Measurements from ENCODE around the gene PYY.
"Not testable (repeated sequence)": the region's sequence is repeated elsewhere in the genome, so short reads cannot be mapped to it uniquely, and the experiment has no call there.

Gene PYY

GRCh38 chr17:43953746-43954145 is at the start of gene PYY:
Gene PYY, minus strand, starts transcription at chr17:43953940. Its CDS starts 457 bp downstream, at chr17:43953483.
- Histone ChIP-seq H3K9me3 (ENCODE audit: insufficient read depth, low read depth, low read length) (no peaks in the 10 kb centered on the region), H3K4me1 (ENCODE audit: insufficient read depth, low read length) (no peaks in the 10 kb centered on the region), H3K9ac (ENCODE audit: low read depth, low read length) (peak within 1 kb of the TSS; percentile 77; the same call in 1 of the 2 replicates), H3K4me3 (ENCODE audit: low read length) (peak within 1 kb of the TSS; percentile 75), H3K27me3 (ENCODE audit: insufficient read depth, low read length) (peaks cover 56% of the 10 kb centered on the region), H3K27ac (ENCODE audit: low read length) (no peak within 1 kb of the TSS), H3K36me3 (ENCODE audit: insufficient read depth, low read depth, low read length) (no peaks in the 10 kb centered on the region)

GRCh38 chr17:44002141-44002848 is 48.6 kb upstream of the PYY start:
- Histone ChIP-seq H3K4me1 (ENCODE audit: insufficient read depth, low read length) (peaks cover 6% of the 10 kb centered on the region; the same call in 1 of the 2 replicates), H3K27ac (ENCODE audit: low read length) (no peak overlapping the region), H3K4me3 (ENCODE audit: low read length) (no peak overlapping the region)

DNA sequence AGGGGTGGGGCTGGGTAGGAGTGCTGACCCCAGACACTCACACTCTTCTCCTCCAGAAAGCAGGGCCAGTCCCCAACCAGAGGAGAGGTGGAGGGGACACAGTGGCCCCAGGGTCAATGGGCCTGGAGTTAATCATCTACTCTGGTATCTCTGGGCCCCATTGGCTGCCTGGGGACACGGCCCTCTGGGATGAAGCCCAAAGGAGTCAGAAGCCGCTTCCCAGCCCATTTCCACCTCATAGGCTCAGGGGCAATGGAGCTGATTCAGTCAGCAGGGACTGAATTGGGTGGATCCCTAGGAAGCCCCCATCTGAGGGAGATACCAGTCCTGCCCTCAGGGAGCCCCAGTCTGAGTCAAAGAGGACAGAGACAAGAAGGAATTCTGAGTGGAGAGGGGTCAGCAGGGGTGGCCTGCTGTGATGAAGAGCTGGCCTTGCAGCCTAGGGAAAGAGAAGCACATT is 47.8 kb upstream of the PYY start:
- Histone ChIP-seq H3K4me3 (ENCODE audit: low read length) (no peak overlapping the region), H3K9me3 (ENCODE audit: insufficient read depth, low read depth, low read length) (no peaks in the 10 kb centered on the region), H3K36me3 (ENCODE audit: insufficient read depth, low read depth, low read length) (no peaks in the 10 kb centered on the region), H3K27ac (ENCODE audit: low read length) (no peak overlapping the region), H3K27me3 (ENCODE audit: insufficient read depth, low read length) (peaks cover 42% of the 10 kb centered on the region), H3K9ac (ENCODE audit: low read depth, low read length) (no peak overlapping the region), H3K4me1 (ENCODE audit: insufficient read depth, low read length) (peaks cover 6% of the 10 kb centered on the region; the same call in 1 of the 2 replicates)

More at GRCh38 chr17:44002141-44002848, 48.6 kb upstream of the PYY start:
- Histone ChIP-seq H3K9ac (ENCODE audit: low read depth, low read length) (no peak overlapping the region), H3K27me3 (ENCODE audit: insufficient read depth, low read length) (peaks cover 44% of the 10 kb centered on the region), H3K9me3 (ENCODE audit: insufficient read depth, low read depth, low read length) (no peaks in the 10 kb centered on the region), H3K36me3 (ENCODE audit: insufficient read depth, low read depth, low read length) (no peaks in the 10 kb centered on the region)

DNA sequence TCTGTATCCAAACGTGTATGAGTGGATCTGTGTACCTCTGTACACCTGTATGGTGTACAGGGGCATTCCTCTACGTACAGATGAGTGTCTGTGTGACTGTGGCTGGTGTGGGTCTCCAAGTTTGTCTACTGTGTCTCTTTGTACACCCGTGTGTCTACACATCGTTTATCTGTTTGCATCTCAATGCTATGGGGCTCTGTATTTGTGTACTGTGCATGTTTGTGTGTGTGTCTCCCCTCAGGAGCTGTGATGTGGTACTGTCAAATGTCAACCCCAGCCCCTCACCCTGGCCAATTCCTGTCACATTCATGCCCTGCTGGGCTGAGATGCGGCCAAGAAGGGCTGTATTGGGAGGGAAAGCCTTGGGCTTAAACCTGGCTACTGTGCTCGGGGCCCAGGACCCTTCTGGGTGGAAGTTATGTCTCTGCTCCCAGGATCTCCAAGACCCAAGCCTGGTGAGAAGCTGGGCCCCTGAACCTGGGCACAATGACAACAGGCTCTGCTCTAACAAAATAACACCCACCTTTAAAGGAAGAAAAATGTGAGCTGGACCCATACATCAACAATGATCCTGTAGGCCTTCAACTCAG is 47.2 kb upstream of the PYY start:
- H3K36me3 ChIP-seq (ENCODE audit: insufficient read depth, low read depth, low read length) = no peaks in the 10 kb centered on the region
- H3K27ac ChIP-seq (ENCODE audit: low read length) = no peak overlapping the region
- no peaks in the 10 kb centered on the region for H3K9me3 ChIP-seq (ENCODE audit: insufficient read depth, low read depth, low read length)
- peaks cover 37% of the 10 kb centered on the region for H3K27me3 ChIP-seq (ENCODE audit: insufficient read depth, low read length)
- H3K4me3 ChIP-seq (ENCODE audit: low read length) = no peak overlapping the region
- peaks cover 6% of the 10 kb centered on the region; the same call in 1 of the 2 replicates for H3K4me1 ChIP-seq (ENCODE audit: insufficient read depth, low read length)
- H3K9ac ChIP-seq (ENCODE audit: low read depth, low read length) = no peak overlapping the region

GRCh38 chr17:44000141-44000860 is 46.6 kb upstream of the PYY start:
- H3K36me3 ChIP-seq (ENCODE audit: insufficient read depth, low read depth, low read length) = no peaks in the 10 kb centered on the region
- H3K9ac ChIP-seq (ENCODE audit: low read depth, low read length) = no peak overlapping the region
- H3K27me3 ChIP-seq (ENCODE audit: insufficient read depth, low read length) = peaks cover 31% of the 10 kb centered on the region
- no peak overlapping the region for H3K27ac ChIP-seq (ENCODE audit: low read length)
- no peaks in the 10 kb centered on the region for H3K9me3 ChIP-seq (ENCODE audit: insufficient read depth, low read depth, low read length)
- no peak overlapping the region for H3K4me3 ChIP-seq (ENCODE audit: low read length)
- peaks cover 3% of the 10 kb centered on the region; the same call in 1 of the 2 replicates for H3K4me1 ChIP-seq (ENCODE audit: insufficient read depth, low read length)

DNA sequence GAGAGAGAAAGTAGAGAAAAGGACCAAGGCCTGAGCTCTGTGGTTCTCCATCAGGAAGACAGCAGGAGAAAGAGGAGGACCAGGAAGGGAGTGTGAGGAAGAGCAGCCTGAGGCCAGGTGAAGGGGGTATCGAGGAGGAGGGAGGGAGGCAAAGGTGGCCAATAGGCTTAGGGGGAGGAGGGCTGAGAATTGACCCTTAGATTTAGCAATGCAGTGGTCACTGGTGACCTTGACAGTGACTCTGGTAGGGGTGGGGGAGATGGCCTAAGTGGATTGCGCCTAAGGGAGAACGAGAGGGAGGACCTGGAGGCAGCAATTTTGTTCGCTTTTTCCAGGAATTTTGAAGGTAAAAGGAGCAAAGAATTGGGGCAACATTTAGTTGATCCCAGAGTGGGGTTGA is 45.3 kb upstream of the PYY start:
- no peak overlapping the region for H3K27ac ChIP-seq (ENCODE audit: low read length)
- no peaks in the 10 kb centered on the region for H3K36me3 ChIP-seq (ENCODE audit: insufficient read depth, low read depth, low read length)
- no peak overlapping the region for H3K9ac ChIP-seq (ENCODE audit: low read depth, low read length)
- peaks cover 31% of the 10 kb centered on the region for H3K27me3 ChIP-seq (ENCODE audit: insufficient read depth, low read length)
- no peaks in the 10 kb centered on the region for H3K9me3 ChIP-seq (ENCODE audit: insufficient read depth, low read depth, low read length)
- peaks cover 3% of the 10 kb centered on the region; the same call in 1 of the 2 replicates for H3K4me1 ChIP-seq (ENCODE audit: insufficient read depth, low read length)
- H3K4me3 ChIP-seq (ENCODE audit: low read length) = no peak overlapping the region

DNA sequence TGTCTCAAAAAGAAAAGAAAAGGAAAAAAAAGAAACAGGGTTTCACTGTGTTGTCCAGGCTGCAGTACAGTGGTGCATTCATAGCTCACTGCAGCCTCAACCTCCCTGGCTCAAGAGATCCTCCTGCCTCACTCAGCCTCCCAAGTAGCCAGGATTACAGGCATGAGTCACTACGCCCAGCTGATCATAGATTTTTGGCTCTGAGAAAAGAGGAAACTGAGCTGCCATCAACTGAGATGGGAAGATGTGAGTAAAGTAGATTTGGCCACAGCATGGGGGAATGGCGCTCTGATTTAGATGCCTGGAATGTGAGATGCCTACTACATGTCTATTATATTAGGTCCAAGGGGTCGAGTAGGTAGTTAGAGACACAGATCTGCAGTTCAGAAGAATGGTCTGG is 44.8 kb upstream of the PYY start:
- Histone ChIP-seq H3K9me3 (ENCODE audit: insufficient read depth, low read depth, low read length) (no peaks in the 10 kb centered on the region), H3K9ac (ENCODE audit: low read depth, low read length) (no peak overlapping the region), H3K27ac (ENCODE audit: low read length) (no peak overlapping the region), H3K4me1 (ENCODE audit: insufficient read depth, low read length) (no peaks in the 10 kb centered on the region; the same call in 1 of the 2 replicates), H3K36me3 (ENCODE audit: insufficient read depth, low read depth, low read length) (no peaks in the 10 kb centered on the region), H3K4me3 (ENCODE audit: low read length) (no peak overlapping the region), H3K27me3 (ENCODE audit: insufficient read depth, low read length) (peaks cover 27% of the 10 kb centered on the region)

GRCh38 chr17:43997180-43997579 is 43.4 kb upstream of the PYY start:
- not testable (repeated sequence) for H3K4me1 ChIP-seq (ENCODE audit: insufficient read depth, low read length); H3K9me3 ChIP-seq (ENCODE audit: insufficient read depth, low read depth, low read length); H3K27ac ChIP-seq (ENCODE audit: low read length); H3K4me3 ChIP-seq (ENCODE audit: low read length); H3K9ac ChIP-seq (ENCODE audit: low read depth, low read length); H3K36me3 ChIP-seq (ENCODE audit: insufficient read depth, low read depth, low read length)
- peaks cover 14% of the 10 kb centered on the region for H3K27me3 ChIP-seq (ENCODE audit: insufficient read depth, low read length)

GRCh38 chr17:43995150-43995471 is 41.4 kb upstream of the PYY start:
- Histone ChIP-seq H3K9ac (ENCODE audit: low read depth, low read length) (no peak overlapping the region), H3K4me3 (ENCODE audit: low read length) (peak overlapping the region; percentile 67; the same call in 1 of the 2 replicates), H3K27me3 (ENCODE audit: insufficient read depth, low read length) (peaks cover 14% of the 10 kb centered on the region)

DNA sequence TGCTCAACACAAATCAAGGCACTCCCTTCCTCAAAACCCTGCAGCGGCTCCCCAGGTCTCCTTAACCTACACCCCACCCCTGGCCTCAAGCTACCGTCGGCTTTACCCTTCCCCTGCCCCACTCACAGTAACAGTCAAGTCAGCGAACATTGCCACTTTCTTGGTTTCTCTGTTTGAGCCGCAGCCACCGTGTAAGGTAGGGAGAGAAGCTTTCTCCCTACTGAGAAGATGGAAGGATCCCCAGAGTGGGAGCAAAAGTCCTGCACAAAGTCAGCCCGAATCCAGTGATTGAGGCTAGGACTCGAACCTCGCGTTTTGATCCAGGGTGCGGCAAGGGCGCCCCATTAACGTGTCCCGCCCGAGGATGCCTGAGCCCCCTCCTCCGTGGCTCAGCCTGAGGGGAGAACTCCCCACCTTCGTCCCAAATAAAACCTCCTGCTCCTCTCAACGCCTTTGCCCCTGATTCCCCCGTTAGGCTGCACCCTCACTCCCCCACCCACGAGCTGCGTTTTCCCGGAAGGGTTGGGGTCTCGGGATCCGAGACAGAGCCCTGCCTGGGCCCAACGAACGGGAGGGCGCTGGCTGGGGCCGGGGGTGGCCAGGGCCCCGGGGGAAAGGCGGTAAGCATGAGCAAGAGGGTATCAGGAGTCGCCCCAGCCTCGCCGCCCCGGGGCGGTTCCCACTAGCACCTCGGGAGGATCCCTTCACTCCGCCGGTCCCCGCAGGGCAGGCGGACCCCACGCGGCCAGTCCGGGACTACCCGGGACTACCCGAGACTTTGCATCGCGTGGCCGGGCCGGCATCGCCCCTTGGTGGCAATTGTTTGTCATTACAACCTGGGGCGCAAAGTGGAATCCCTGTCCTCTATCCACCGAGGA is 40.8 kb upstream of the PYY start:
- H3K36me3 ChIP-seq (ENCODE audit: insufficient read depth, low read depth, low read length) = no peaks in the 10 kb centered on the region
- H3K9me3 ChIP-seq (ENCODE audit: insufficient read depth, low read depth, low read length) = no peaks in the 10 kb centered on the region
- peak overlapping the region; percentile 56; the same call in 1 of the 2 replicates for H3K9ac ChIP-seq (ENCODE audit: low read depth, low read length)
- H3K4me1 ChIP-seq (ENCODE audit: insufficient read depth, low read length) = no peaks in the 10 kb centered on the region; the same call in 1 of the 2 replicates
- peaks cover 14% of the 10 kb centered on the region for H3K27me3 ChIP-seq (ENCODE audit: insufficient read depth, low read length)
- no peak overlapping the region for H3K27ac ChIP-seq (ENCODE audit: low read length)
- peak overlapping the region; percentile 67 for H3K4me3 ChIP-seq (ENCODE audit: low read length)

More at GRCh38 chr17:43995150-43995471, 41.4 kb upstream of the PYY start:
- Histone ChIP-seq H3K27ac (ENCODE audit: low read length) (no peak overlapping the region), H3K4me1 (ENCODE audit: insufficient read depth, low read length) (no peaks in the 10 kb centered on the region; the same call in 1 of the 2 replicates), H3K36me3 (ENCODE audit: insufficient read depth, low read depth, low read length) (no peaks in the 10 kb centered on the region), H3K9me3 (ENCODE audit: insufficient read depth, low read depth, low read length) (no peaks in the 10 kb centered on the region)

- no peaks in the 10 kb centered on the region for H3K9me3 ChIP-seq (ENCODE audit: insufficient read depth, low read depth, low read length)
- H3K27me3 ChIP-seq (ENCODE audit: insufficient read depth, low read length) = peaks cover 14% of the 10 kb centered on the region
- no peak overlapping the region for H3K27ac ChIP-seq (ENCODE audit: low read length)
- no peaks in the 10 kb centered on the region for H3K36me3 ChIP-seq (ENCODE audit: insufficient read depth, low read depth, low read length)
- no peak overlapping the region for H3K4me3 ChIP-seq (ENCODE audit: low read length)
- H3K9ac ChIP-seq (ENCODE audit: low read depth, low read length) = no peak overlapping the region
- H3K4me1 ChIP-seq (ENCODE audit: insufficient read depth, low read length) = no peaks in the 10 kb centered on the region; the same call in 1 of the 2 replicates
Measured at GRCh38 chr17:43992641-43993040, 38.9 kb upstream of the PYY start.
